Fibroblast of the conjunctiva (primary cell): Measurements from ENCODE around the gene IQCK.

ENCODE experiments used
- DNase-seq: peaks from one replicate; pipeline ENCODE4 v3.0.0-alpha.2; 2010; ENCODE audit warnings: low read depth

The IQCK gene

DNA sequence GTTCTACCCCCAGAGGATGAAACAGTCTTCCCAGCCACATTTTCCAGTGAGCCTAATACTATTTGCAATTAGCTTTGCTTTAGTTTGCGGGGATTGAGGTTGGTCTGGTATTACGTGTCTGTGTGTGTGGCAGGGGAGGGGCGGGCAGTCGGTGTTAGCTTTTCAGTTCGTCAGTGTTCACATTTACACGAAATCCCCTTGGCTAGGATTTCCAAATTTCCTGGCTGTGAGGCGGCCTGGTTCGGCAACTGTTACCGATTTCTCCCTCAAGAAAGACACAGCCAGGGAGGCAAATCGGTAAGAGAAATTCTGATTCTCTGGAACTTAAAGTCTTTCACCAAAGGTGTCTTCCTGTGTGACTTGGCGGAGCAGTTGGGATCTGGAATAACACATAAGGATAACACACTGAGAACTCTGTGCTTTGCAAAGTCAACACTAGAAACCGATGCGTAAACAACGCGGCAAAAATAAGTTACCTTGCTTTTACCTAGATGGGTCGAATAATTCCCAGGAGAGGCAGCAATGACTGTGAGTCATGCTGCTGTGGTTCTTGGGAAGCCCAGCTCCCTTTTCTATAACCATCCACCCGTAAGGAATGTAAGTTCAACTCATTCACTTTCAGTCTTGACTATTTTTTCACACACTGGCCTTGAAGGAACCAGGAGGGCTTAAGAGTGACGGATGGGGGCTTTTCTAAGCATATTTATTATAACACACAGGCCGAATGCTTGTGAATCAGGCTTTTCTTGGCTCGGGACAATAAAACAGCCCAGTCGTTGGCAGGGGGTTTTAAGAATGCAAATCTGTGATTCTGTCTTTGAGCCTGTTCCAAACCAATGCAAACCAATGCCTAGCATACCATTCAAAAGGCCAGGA lies 142.3 kb downstream of the IQCK start:
- DNase-seq: peak; percentile 13

DNA sequence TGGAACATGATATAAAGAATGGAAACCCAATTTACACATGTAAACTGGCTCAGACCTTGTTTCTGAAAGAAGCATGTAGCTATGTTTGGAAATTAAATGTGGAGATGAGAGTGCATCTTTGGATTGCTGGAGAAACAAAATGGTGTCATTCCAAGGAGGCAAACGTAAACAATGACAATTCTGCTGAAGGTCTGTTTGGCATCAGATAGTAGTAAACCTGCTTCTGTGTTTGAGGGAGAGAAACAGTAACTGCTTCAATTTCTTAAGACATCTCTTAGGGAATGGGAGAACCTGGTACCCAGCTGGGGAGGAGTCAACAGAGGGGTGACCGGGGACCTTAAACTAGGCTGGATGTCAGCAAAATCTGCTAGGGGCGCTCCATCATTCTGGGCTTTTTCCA lies 143.1 kb downstream of the IQCK start:
- DNase-seq: no peak

DNA sequence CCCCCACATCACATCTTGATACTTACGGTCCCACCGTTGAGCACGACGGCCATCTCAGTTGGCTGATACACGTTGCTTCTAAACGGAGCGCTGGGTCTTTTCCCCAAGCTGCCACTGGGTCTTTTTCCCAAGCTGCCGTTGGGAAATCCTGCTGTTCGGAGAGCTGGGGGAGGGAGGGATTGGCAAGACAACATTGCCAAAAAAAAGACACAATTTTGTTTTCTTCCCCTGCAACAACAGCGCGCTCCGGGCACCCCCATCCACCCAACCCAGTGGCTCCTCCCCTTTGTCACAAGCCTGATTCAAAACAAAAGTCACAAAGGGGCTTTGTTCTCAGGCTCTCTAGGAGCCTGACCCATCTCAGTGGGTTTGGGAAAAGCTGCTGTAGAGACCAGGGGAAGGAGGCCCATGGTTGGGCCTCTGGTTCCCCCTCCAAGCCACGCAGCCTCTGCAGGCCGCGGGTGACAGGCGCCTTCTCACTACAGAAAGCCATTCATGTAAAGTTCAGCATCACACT lies 143.8 kb downstream of the IQCK start:
- DNase-seq: no peak

DNA sequence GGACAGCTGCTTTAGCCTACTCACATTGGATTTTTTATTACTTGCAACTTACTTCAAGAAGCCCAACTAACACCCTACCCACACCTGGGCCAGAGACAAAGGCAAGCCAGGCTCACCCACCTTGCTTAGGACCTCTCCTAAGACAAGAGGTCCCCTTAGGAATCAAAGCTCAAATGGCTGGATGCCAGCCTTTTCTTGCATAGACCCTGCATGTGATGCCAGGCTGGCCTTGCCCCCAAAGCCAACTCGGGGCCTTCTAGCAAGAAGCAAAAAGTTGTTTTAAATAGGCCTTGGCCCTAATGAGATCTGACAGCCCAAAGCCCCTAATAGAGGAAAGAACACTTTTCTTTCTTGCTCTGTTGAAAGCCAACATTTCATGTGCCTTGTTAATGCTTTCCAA lies 145.9 kb downstream of the IQCK start:
- no peak for DNase-seq

DNA sequence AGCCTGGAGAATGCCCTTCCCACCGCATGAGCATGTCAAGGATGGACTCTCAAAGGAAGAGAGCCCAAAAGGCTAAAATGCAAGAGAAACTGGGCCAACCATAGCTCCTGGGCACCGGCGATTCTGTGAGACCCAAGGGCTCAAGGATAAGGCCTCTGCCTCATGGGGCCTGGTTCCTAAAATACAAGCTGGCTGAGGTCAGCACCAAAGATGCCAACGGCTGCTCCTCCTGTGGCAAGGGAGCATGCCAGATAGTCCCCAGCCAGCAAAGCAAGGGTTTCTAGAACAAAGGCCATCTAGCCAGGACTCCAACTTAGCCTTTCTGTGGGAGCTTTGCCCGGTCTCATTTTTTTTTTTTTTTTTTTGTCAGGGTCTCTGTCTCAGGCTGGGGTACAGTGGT lies 146.5 kb downstream of the IQCK start:
- no peak for DNase-seq

DNA sequence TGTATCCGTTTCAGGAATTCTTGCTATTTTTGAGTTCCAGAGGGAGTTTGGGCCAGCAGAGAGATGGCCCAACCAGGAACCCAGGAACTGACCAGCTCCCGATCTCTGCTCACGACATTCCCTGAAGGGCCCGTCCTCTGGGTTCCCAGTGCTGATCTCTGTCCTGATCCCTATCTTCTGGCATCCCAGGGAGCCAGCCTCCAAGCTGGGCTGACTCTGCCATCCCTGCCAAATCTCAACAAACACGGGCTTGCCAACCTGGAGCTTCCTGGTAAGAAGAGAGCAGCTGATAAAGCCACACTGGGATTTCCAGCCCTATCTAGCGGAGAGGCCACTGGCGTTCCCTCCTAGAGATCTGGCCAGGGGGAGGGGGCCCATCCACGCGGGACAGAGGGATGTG lies 150.3 kb downstream of the IQCK start:
- DNase-seq: no peak

DNA sequence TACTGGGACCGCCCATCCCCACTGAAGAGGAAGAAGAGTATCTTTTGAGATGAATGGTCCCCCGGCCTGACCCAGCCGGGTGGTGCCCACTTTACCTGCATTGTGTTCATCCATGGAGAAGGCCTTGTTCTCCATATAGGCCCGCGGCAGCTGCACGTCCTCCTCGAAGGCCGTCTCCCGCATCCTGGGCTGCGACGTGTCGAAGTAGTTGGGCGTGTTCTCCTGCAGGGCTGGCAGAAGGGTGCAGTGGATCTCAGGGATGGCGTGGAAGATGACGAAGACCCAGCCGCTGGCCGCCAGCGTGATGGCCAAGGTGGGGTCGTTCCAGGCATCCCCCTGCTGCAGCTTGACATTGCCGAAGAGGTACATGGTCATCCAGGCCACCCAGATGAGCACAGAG lies 153.7 kb downstream of the IQCK start:
- no peak for DNase-seq

DNA sequence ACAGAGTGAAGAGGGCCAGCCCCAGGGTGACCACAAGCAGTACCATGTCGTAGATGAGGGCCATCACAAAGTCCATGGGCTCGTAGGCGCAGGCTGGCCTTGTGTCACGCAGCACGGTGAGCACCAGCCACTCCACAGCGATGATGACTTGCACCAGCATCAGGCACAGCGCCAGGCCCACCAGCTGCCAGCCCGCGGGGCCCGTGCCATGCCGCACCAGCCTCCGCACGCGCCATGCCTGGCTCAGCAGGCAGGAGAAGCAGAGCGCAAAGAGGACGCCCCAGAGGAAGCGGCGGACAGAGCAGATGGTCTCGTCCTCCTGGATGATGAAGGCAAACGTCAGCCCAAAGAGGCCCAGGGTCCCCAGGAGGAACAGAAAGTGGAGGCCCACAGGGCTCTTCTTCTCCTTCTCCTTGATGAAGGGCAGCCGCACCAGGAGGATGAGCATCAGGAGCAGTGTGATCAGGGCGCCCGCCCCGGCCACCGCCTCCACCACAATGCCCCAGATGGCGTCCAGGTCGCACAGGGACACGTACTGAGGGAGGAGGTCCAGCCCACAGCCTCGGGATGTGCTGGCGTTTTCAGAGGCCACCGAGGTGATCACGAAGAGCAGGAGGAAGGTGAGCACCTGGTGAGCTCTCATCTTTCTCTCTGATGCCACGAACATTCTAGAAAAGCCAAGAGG lies 154.2 kb downstream of the IQCK start:
- DNase-seq: no peak

DNA sequence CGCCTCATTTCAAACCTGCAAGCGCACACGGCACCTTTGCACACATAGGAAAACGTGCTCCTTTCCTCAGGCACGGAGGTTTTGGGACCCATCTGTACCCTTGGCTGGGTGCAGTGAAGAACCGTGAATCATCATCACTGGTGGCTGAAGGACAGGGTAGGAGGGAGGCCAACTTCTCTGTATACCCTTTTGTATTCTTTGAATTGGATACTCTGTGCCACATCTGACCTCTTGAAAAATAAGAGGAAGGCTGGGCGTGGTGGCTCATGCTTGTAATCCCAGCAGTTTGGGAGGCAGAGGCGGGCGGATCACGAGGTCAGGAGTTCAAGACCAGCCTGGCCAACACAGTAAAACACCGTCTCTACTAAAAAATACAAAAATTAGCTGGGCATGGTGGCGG lies 154.9 kb downstream of the IQCK start:
- no peak for DNase-seq

DNA sequence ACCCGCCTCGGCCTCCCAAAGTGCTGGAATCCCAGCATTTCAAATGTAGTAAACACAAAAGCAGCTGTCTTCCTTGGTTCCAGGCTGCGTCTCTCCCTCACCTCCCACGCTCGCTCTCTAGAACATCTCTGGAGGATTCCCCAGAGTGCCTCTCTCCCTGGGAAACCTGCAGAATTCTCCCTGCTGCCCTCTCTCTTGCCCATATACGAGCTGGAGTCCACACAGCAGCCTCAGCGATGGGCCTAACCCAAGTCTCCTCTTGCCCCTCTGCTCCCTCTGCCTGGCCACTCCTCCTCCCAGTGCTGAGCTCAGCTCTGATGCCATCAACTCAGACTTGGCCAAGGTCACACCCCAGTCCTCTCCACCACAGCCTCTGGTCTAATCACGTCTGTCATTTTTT lies 156.0 kb downstream of the IQCK start:
- DNase-seq: no peak

DNA sequence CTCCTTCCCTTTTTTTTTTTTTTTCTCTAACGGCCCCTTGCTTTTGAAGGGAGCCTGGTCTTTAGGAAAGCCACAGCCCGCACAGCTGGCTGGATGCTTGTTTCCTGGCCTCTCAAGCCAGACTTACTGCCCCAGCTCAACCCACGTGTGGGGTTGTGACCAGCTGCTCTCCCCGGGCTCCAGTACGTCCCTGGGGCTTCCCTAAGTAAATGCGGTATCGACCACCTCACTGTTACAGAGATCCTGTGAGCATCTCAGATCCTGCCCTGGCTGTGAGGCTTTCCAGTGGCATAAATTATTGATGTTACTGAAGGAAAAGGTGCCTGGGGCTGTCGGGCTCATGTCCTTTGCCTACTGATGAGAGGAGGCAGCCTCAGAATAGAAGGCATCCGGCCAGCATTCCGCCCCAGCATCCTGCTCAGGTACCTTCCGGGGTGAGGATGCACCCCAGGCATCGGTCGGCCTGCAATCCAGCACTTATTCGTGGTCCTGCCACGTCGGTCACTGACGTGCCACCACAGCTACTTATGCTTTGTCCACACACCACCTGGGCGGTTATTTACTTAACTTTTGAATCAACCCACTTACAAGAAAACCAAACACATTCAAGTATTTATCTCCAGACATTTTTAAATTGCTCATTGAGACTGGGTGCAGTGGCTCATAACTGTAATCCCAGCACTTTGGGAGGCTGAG lies 156.9 kb downstream of the IQCK start:
- DNase-seq: no peak

DNA sequence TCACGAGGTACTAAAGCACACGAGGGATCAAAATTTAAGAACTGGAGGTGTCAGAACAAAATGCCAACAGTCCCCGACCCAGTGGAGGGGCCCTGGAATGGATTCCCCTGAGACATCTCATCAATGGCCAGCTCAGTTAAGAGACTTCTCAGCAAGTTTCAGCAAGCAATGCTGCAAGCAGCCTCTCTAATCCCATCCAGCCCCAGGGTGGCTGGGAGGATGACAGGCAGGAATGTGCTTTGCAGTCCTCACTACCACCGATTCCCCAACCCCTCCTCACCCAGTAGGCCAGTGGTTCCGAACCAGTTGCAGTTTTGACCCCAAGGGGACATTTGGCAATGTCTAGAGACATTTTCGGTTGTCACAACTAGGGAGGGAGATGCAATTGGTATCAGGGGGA lies 157.8 kb downstream of the IQCK start:
- no peak for DNase-seq

DNA sequence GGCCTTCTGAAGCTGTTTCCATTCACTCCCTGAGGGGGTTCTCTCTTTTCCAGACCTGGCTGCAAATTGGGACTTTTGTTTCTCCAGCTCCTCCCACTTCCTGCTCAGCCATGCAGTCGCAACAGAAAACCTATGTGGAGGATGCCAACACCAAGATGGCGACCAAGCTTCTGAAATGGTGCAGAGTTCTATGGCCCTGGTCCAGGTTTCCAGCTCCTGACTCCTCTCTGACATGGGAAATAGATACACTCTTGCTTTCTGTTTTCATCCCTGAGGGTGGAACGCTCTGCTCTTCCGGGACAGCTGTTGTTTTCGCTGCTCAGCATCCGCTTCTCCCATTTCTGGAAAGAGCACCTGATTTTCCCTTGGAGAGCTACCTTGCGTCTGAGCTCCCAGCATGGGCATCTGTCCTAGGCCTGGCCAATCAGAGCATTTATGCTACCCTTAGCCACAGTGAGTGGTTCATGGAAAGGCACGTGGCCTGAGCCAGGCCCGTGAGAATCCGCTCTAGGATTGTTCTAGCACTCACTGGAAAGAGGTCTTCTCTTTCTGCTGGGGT lies 158.5 kb downstream of the IQCK start:
- DNase-seq: no peak

DNA sequence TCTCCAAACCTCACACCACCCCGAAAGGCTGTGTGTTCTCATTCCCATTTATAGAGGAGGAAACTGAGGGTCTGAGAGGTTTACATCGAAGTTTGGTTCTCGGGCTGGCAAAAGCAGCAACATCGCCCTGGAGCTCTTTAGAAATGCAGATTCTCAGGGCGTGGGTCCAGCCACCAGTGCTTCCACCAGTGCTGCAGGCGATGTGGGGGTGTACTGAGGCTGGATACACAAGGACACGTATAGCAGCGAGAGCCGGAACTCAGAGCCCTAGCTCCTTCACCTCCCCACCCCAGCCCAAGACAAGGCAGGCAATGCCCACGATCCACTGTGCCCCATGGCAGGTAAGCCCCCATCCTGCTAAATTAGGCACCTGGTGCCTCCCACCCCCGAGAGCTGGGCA lies 160.7 kb downstream of the IQCK start:
- no peak for DNase-seq

DNA sequence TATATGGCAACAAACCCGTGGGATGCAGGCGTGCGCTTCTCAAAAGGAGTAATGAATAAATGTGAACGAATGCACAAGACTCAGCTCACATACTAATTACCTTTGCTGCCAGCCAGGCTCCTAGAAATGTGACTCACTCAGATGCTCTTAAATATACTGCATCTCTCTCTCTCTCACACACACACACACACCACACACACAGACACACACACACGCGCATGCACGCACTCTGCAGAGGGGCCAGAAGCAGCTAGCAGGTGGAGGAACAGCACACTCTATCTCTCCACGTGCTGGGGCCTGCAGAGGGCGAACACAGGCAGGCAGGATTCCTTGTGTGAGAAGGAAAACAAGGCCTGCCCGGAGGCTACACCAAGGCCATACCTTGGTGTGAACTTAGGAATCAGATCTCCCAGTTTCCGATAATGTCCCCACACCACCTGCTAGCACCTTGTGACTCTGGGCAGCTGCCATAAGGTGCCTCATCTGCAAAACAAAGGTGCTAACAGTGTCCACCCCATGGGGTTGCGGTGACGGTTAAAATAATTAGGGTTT lies 161.2 kb downstream of the IQCK start:
- no peak for DNase-seq

DNA sequence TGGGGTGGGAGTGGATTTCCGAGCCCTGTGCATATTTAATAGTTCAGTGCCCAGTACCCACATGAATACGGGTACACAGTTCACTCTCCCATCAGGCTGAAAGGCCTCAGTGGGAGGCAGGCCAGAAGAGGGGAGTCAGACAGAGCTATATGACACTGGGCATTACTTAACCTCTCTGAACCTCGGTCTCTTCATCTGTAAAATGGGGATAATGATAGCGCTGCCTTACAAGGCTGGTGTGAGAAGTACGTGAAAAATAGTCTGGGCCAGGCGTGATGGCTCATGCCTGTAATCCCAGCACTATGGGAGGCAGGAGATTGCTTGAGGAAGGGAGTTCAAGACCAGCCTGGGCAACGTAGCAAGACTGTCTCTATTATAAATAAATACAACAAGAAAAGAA lies 163.0 kb downstream of the IQCK start:
- DNase-seq: no peak

DNA sequence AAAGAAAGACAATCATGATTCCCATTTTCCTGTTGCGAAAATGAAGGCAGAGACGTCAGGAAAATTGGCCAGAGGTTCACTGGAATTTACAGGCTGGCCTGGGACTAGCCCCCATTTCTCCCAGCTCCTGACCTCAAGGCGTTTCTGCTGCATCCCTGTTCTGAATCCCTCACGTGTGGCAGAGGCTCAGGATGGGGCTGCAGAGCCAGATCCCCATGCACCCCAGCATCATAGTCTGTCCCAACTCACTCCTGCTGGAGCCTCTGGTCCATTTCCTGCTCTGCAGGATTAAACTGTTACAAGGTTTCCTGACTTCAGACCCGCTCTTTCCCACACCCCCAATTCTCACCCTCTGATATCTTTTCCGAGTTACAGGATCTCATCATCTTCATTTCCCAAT lies 163.7 kb downstream of the IQCK start:
- no peak for DNase-seq

DNA sequence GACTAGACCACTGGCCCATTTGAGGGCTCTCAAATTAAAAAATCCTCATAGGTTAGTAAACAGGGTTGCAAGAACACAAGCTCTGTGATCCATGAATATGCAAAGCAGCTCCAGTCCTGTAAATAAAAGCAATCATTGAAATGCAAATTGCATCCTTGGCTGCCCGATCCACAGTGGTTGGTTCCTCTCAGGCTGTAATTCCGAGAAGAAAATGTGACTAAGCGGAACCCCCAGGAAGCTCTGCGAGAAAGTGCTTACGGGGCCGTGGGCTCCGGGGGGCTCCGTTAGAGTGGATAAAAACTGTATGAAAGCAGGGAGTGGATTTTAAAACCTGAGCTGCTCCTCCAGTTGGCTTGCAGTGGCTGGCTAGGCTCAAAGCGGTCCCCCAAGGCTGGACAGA lies 164.1 kb downstream of the IQCK start:
- no peak for DNase-seq

DNA sequence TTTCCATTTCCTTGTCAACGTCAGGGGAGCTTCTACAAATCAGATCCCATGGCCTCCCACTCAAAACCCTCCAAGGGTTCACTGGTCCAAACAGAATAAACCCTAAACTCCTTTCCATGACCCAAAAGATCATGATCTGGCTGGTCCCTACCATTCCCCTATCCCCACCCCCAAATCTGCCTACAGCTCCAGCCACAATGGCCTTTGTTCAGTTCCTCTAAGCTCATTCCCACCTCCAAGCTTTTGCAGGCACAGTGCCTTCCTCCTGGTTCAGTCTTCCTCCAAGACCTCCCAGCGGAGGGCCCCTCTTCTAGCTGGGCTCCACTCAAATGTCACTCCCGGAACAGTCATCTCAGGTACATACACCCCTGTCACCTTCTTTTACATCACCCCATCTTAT lies 164.6 kb downstream of the IQCK start:
- no peak for DNase-seq

DNA sequence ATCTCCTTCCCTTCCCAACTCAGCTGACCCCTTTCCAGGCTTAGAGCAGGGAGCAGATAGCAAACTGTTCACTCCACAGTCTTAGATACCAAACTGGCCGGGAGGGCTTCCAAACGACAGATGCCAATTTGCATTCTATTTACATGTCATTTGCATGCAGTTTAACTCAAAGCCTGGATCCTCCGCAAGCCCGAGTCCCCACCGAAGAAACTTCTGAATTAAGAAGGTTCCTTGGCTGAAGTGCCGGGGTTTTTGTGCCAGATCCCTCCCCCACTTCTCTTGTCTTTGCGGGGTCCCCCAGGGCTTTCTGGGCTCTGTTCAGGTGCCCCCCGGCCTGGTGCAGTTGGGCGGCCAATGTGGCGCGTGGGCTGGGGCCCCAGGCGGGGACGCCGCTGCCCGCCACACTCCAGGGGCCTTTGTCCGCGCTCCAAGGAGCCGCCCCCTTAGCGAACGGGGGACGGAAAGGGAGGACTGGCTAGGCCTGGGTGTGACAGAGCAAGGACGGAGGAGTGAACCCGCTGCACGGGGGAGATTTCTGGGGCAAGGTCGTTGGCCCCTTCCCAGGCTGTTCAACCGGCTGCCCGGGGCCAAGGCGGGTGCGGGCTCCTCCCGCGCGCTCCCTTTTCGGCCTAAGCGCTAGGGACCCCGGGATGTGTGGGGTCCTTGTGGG lies 165.4 kb downstream of the IQCK start:
- no peak for DNase-seq

DNA sequence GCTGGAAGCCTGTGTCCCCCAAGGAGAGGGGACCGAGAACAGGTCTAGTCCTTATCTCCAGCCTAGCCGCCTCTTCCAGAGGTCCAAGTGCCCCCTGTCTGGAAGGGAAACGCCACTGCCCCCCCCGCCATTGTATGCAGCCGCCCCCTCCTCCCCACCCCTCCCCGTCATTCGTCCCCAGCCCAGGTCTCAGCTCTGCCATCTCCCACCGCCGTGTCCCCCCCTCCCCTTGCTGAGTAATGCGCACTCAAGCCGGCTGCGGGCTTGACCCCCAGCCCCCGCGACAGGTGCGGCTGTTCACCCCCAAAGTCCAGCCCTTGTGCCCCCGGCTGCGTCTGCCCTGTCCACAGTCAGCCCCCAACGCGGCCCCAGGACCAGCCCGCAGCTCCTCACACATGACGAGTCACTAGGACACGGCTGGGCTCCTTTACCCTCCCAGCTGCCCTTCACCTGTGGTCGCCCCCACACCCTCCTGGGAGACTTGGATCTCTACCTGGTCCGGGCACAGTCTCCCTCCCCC lies 166.0 kb downstream of the IQCK start:
- DNase-seq: no peak
